ENCODE data around the gene ASB4. TPM values are rescaled to one million over a fixed set of nuclear protein-coding genes. Genes with fewer than 3 reads are reported as not detected.
"Not testable (repeated sequence)": the region's sequence is repeated elsewhere in the genome, so short reads cannot be mapped to it uniquely, and the experiment has no call there.

Gene ASB4
- total RNA-seq: not detected in 2 replicates

- no peak for DNase-seq (ENCODE audit: low read depth)
Observed at GRCh38 chr7:95485391-95486123, at the start of gene ASB4. Gene ASB4 (plus strand): TSS chr7:95485943. CDS start chr7:95485972, 29 bp downstream.

GRCh38 chr7:95436407-95436806, 49.3 kb upstream of the ASB4 start:
- no peak for DNase-seq (ENCODE audit: low read depth)

DNA sequence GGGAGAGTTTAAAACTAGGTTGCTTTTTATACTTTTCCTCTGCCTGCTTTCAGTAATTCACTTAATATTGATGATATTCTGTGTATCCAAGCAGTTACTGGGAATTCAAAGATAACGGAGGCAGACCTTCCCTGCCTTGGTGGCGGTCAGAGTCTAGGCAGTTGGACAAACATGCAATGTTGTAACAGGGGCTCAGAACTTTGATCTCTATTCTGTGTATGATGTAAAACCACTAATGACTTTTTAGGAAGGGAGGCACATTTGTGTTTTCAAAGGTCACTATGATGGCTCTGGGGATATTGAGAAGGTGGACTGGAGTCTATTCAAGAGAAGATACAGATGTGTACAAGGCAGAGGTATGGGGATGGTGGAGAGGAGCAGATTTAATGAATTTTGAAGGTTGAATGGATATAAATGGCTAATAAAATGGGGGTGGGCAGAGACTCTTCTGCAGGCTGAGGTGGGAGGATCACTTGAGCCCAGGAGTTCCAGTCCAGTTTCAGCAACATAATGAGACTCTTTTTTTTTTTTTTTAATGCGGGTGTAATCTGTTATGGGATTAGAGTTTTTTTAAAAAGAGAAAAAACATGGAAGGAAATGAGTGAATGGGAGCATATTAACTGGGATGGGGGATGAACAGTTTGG, 45.2 kb upstream of the ASB4 start:
- DNase-seq (ENCODE audit: low read depth): peak; percentile 72

DNA sequence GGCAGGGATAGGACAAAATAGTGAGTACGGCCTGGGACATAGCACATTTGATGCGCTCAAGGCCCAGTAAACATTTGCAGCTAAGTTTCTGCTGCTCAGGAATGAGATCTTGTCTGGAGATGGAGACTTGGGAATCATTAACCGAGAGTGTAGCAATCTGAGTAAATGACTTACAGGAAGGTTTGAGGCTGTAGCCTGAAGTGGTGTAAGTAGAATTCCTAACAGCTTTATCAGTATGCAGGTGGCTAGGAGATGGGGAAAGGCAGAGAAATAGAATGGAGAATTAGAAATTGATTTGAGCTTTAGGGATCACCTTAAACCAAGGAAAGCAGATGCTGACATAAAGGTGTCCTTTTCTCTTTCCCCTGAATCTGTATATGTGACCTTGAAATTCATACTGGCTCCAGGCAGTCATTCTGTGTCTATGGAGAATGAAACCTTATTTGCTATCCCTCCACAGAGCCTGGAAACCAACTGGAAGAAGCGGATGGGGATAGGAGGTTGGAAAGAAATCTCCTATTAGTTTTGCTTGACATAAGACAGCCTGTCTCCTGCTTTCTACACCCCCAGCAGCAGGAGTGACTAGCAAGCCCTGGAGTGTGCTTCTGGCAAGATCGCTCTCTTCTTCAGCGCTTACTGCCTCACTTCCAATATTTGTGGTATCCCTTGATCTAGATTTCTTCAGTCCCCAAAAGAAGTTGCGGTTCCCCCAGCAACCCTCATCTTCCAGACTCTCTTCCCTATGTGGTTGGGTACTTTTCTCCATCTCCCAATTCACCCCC, 44.5 kb upstream of the ASB4 start:
- peak; percentile 99 for DNase-seq (ENCODE audit: low read depth)

DNA sequence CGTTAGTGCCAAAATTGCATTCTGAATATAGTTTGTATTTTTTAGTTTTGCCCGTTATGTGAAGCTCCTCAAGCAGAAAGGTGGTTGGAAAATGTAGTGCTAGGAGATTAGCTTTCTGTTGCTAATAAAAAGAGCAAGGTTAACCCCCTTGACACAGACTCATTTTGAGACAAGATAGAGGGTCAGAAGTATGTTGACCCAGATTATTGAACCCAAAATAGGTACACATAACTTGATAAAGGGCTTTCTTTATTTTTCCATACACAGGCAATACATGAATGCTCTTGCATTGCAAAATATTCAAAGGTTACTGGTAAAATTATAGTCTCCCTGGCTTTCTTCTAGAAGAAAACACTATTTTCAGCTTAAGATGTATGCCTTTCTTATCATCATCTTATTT, 40.9 kb upstream of the ASB4 start:
- no peak for DNase-seq (ENCODE audit: low read depth)

GRCh38 chr7:95446618-95447017, 39.1 kb upstream of the ASB4 start:
- DNase-seq (ENCODE audit: low read depth): no peak

GRCh38 chr7:95454438-95455045, 31.2 kb upstream of the ASB4 start:
- DNase-seq (ENCODE audit: low read depth): no peak

DNA sequence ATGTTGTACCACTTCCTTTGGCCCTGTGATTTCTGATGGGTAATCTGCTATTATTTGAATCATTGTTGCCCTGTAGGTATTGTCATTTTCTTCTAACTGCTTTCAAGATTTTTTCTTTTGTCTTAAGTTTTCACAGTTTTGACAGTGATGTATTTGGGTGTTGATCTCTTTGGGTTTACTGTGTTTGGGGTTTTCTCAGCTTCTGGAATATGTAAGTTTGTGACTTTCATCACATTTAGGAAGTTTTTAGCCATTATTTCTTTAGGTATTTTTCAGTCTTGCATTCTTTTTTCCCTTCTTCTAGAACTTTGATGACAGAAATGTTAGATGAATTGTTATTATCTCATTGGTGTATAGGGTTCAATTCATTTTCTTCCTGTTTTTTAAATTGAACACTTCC, 27.8 kb upstream of the ASB4 start:
- DNase-seq (ENCODE audit: low read depth): no peak

GRCh38 chr7:95460653-95461052, 25.1 kb upstream of the ASB4 start:
- not testable (repeated sequence) for DNase-seq (ENCODE audit: low read depth)

DNA sequence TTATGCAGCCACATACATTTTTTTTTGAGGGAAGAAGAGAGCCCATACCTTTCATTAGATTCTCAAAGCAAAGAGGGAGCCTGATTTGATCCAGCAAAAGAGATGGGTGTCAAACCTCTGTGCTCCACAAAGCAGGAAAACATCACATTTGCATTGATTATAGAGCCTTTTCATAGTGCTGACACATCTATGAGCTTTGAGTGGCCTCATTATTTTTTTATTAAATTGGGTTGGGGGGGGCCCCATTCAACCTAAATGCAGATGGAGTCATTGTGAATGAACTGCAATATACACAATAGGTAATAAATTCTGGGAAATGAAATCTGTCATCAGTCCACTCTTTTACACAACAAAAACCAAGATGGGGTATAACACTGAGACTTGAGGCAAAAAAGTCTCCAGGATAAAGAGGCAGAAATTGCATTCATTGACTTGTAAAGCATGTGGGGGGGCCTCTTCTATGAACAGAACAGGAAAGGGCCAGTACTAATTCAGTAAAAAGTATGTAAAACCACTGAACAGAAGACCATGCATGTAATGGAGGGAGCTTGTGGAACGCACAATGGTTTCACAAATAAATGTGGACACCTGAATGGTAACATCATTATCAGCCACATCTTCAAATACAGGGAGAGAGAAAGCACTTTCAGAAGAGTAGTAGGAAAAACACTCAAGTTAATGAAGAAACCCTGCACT, 17.7 kb upstream of the ASB4 start:
- no peak for DNase-seq (ENCODE audit: low read depth)

GRCh38 chr7:95469187-95469586, 16.6 kb upstream of the ASB4 start:
- DNase-seq (ENCODE audit: low read depth): peak; percentile 36

DNA sequence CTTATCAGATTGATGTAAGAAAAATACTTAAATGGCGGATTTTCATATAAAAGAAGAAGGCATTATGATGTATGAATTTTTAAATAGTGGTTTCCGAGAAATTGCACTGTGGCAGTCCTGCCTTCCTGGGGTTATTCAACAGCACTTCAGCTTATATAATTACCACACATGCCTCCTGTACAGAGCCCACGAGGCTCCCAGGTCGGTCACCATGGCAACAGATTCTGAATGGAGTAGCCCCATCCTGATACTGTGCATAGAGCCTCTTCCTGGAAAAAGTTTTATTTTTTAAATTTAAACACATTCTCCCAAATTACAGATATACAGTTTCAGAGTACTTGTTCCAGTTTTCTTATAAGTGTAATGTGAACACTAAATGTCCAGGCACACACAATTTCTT, 15.9 kb upstream of the ASB4 start:
- no peak for DNase-seq (ENCODE audit: low read depth)

- DNase-seq (ENCODE audit: low read depth): peak; percentile 76
Observed at GRCh38 chr7:95470452-95470851, 15.3 kb upstream of the ASB4 start.

DNA sequence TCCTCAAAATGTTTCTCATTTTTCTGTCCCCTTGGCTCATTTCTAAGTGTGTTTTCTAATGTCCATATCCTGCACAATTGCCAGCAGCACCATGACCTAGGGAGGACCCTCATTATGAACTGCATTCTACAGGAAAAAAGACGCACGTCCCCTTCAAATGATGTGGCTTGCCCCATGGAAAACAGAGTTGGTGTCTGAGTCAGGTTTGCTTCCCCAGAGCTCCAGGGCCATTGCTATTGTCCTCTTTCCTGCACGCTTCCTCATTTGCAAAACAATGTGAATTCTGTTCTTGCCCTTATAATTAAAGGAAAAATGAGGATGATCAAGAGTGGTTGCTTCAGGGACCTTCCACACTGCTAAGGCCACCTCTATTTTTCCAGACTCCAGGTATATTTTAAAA, 14.7 kb upstream of the ASB4 start:
- DNase-seq (ENCODE audit: low read depth): no peak

- peak; percentile 81 for DNase-seq (ENCODE audit: low read depth)
Observed at GRCh38 chr7:95472581-95473161, 13.1 kb upstream of the ASB4 start.

DNA sequence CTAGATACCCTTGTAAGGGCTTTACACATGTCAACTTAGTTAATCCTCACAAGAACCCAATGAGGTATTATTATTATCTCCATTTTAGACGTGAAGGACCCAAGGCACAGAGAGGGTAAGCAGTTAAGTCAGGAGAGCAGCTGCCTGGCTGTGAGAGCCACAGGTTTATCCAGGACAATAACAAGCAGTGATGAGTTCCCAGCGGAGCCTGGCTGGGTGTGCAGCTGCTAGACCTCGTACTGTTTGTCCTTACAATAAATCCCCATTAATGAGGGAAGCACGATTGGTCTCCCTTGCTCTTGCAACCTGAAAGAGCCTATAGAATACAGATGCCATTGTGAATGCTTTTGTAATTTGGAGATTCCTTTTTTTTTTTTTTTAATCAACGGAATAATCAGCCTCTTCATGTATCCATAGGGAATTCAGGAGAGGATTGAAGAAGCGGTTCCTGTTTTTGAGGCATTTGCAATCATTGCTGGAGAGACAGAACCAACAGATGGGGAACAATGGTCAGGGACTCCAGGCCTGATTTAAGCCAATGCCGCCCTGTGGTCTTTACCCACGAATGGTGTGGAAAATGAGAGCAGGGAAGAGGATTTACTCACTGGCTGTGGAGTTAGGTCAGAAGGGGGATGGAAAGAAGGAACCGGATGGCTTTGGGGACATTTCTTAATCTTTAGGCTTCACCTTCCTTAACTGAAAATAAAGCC, 12.3 kb upstream of the ASB4 start:
- no peak for DNase-seq (ENCODE audit: low read depth)

- peak; percentile 6 for DNase-seq (ENCODE audit: low read depth)
Observed at GRCh38 chr7:95476072-95476847, 9.5 kb upstream of the ASB4 start.

GRCh38 chr7:95476904-95477594, 8.7 kb upstream of the ASB4 start:
- peak; percentile 71 for DNase-seq (ENCODE audit: low read depth)
